ENCODE data around the gene RBM48. TPM values are rescaled to one million over a fixed set of nuclear protein-coding genes. Genes with fewer than 3 reads are reported as not detected.
"Not testable (repeated sequence)": the region's sequence is repeated elsewhere in the genome, so short reads cannot be mapped to it uniquely, and the experiment has no call there.

Gene RBM48
- total RNA-seq, 1 donor from 2014 or later, result 17.0 TPM

DNA sequence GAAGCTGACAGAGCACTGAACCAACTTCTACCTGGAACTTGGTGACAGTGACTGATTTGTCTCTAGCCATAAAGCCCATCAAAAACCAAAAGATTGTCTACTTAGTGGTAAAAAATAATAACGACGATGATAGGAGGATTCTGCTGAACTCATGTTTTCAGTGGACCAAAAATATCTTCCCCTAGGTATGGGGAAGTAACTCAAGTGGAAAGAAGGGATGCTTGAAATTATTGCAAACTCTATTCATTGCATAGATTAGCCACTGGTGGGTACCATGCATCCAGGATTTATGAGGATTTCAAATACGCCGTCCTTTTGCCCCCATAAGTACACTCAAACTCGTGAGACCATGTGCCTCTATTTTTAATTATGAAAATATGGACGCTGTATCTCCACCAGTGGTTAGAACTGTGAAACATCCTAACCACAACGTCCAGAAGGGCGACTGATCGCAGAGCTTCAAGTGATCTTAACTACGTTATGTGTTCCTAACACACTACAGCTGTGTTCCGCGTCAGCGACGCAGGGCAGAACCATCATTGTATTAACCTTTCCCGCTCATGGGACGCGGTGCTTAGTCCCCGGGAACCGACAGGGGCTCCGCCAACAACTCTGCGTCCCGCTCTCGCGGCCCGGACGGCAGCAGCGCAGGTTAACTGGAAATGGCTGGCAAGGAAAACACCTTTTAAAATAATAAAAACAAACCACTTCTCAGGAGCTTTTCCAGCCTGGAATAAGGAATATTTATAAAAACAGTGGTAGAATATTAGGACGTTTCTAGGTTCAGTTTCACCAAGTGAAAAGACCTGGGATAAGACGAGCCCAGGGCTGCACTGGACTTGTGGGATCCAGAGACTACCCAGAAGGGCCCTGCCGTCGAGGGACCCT is 1.1 kb upstream of the RBM48 start:
- Mint-ChIP-seq H3K36me3 (peaks cover 12% of the 10 kb centered on the region), H3K4me1 (ENCODE audit: unreplicated experiment) (peaks cover 19% of the 10 kb centered on the region), H3K9me3 (no peaks in the 10 kb centered on the region), H3K27me3 (peaks cover 3% of the 10 kb centered on the region), H3K27ac (peak overlapping the region; percentile 99), H3K4me3 (peak overlapping the region; percentile 99)
- peak; percentile 74 for DNase-seq (ENCODE audit: extremely low spot score, unreplicated experiment)
- TF ChIP-seq, protein P1, sequence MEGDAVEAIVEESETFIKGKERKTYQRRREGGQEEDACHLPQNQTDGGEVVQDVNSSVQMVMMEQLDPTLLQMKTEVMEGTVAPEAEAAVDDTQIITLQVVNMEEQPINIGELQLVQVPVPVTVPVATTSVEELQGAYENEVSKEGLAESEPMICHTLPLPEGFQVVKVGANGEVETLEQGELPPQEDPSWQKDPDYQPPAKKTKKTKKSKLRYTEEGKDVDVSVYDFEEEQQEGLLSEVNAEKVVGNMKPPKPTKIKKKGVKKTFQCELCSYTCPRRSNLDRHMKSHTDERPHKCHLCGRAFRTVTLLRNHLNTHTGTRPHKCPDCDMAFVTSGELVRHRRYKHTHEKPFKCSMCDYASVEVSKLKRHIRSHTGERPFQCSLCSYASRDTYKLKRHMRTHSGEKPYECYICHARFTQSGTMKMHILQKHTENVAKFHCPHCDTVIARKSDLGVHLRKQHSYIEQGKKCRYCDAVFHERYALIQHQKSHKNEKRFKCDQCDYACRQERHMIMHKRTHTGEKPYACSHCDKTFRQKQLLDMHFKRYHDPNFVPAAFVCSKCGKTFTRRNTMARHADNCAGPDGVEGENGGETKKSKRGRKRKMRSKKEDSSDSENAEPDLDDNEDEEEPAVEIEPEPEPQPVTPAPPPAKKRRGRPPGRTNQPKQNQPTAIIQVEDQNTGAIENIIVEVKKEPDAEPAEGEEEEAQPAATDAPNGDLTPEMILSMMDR (conservative IDR thresholded peaks at IDR 0.05), result peak; percentile 60

DNA sequence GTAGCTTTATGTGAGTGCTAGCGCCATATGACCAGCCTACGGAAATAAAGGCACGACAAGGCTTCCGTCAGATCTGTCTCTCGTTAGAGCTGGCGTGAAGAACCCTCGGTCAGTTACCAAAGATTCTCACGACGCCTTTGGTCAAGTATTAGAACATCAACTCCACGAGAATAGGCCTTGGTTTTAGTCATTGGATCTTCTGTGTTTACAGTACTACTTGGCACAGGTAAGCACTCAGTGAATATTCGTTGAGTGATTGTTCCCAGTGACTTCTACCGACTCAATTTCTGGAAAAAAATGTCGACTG is 316 bp downstream of the RBM48 start:
- peaks cover 16% of the 10 kb centered on the region for H3K36me3 Mint-ChIP-seq
- H3K27ac Mint-ChIP-seq, result peak overlapping the region; percentile 99
- H3K4me3 Mint-ChIP-seq, result peak overlapping the region; percentile 99
- H3K9me3 Mint-ChIP-seq, result no peaks in the 10 kb centered on the region
- H3K4me1 Mint-ChIP-seq (ENCODE audit: unreplicated experiment), result peaks cover 19% of the 10 kb centered on the region
- TF ChIP-seq, protein P1 (conservative IDR thresholded peaks at IDR 0.05), result no peak
- no peak for DNase-seq (ENCODE audit: extremely low spot score, unreplicated experiment)
- H3K27me3 Mint-ChIP-seq, result peaks cover 3% of the 10 kb centered on the region

- Mint-ChIP-seq H3K4me1 (ENCODE audit: unreplicated experiment) (no peaks in the 10 kb centered on the region), H3K27ac (no peak overlapping the region), H3K4me3 (no peak overlapping the region), H3K27me3 (no peaks in the 10 kb centered on the region), H3K36me3 (peaks cover 20% of the 10 kb centered on the region), H3K9me3 (no peaks in the 10 kb centered on the region)
- TF ChIP-seq, protein P1 (conservative IDR thresholded peaks at IDR 0.05), result no peak
- DNase-seq (ENCODE audit: extremely low spot score, unreplicated experiment), result no peak
These were observed 6.0 kb downstream of the RBM48 start for GRCh38 chr7:92534572-92534971.

- H3K4me3 Mint-ChIP-seq; H3K36me3 Mint-ChIP-seq; H3K27me3 Mint-ChIP-seq; H3K27ac Mint-ChIP-seq; DNase-seq (ENCODE audit: extremely low spot score, unreplicated experiment); H3K4me1 Mint-ChIP-seq (ENCODE audit: unreplicated experiment); H3K9me3 Mint-ChIP-seq: not testable (repeated sequence)
These were observed 14.9 kb downstream of the RBM48 start for GRCh38 chr7:92543542-92543941.

GRCh38 chr7:92545116-92545515 is 16.5 kb downstream of the RBM48 start:
- H3K27ac Mint-ChIP-seq; H3K4me1 Mint-ChIP-seq (ENCODE audit: unreplicated experiment); H3K9me3 Mint-ChIP-seq: not testable (repeated sequence)

GRCh38 chr7:92546856-92547497 is 18.4 kb downstream of the RBM48 start:
- Mint-ChIP-seq H3K4me1 (ENCODE audit: unreplicated experiment) (no peaks in the 10 kb centered on the region), H3K27ac (no peak overlapping the region), H3K27me3 (no peaks in the 10 kb centered on the region), H3K36me3 (no peaks in the 10 kb centered on the region), H3K4me3 (no peak overlapping the region), H3K9me3 (no peaks in the 10 kb centered on the region)
- DNase-seq (ENCODE audit: extremely low spot score, unreplicated experiment), result no peak
- TF ChIP-seq, protein P1 (conservative IDR thresholded peaks at IDR 0.05), result no peak

More at GRCh38 chr7:92545116-92545515, 16.5 kb downstream of the RBM48 start:
- H3K36me3 Mint-ChIP-seq; DNase-seq (ENCODE audit: extremely low spot score, unreplicated experiment); H3K27me3 Mint-ChIP-seq; H3K4me3 Mint-ChIP-seq: not testable (repeated sequence)
